SU-DHL-6 (cell line): Measurements from ENCODE around the gene FOXE1.

Experiments
- H2AFZ ChIP-seq: fragments of 200-600 bp; sonication (generic); 2 replicates; pipeline ENCODE4 v1.6.1; 2014; ENCODE audit warnings: low read depth, mild to moderate bottlenecking, moderate library complexity, mixed read lengths, antibody characterized with exemption, low read length; ENCODE audit not compliant: severe bottlenecking
- H3F3A ChIP-seq: fragments of 200-600 bp; shearing (Covaris generic); 2 replicates; pipeline ENCODE4 v1.6.0; 2016; ENCODE audit warnings: antibody characterized with exemption, mild to moderate bottlenecking; ENCODE audit not compliant: insufficient read depth
- H3K27ac ChIP-seq: fragments of 200-600 bp; sonication (generic); 2 replicates; pipeline ENCODE4 v1.5.1; 2016; ENCODE audit warnings: low read depth, mild to moderate bottlenecking, low read length, moderate library complexity, mixed read lengths
- H3K27me3 ChIP-seq: fragments of 200-600 bp; sonication (generic), shearing (Covaris generic); 2 replicates; pipeline ENCODE4 v1.6.0; 2014; ENCODE audit warnings: mild to moderate bottlenecking, low read length
- H3K36me3 ChIP-seq: fragments of 200-600 bp; sonication (generic); 2 replicates; pipeline ENCODE4 v1.6.1; 2014; ENCODE audit warnings: mild to moderate bottlenecking, low read length, mixed read lengths
- H3K4me2 ChIP-seq: fragments of 300-600, 200-600 bp; shearing (Covaris generic), sonication (generic); 2 replicates; pipeline ENCODE4 v1.6.0; 2014; ENCODE audit warnings: low read length, low read depth, mild to moderate bottlenecking; ENCODE audit not compliant: poor library complexity, severe bottlenecking
- H3K4me3 ChIP-seq: fragments of 200-600 bp; sonication (generic); 2 replicates; pipeline ENCODE4 v1.5.1; 2014; ENCODE audit warnings: antibody characterized with exemption, low read length, mild to moderate bottlenecking, mixed read lengths; ENCODE audit not compliant: insufficient read depth, poor library complexity, severe bottlenecking
- H3K79me2 ChIP-seq: fragments of 200-600 bp; sonication (generic); 2 replicates; pipeline ENCODE4 v1.6.1; 2014; ENCODE audit warnings: mild to moderate bottlenecking, low read length, moderate library complexity; ENCODE audit not compliant: insufficient read depth
- H3K9ac ChIP-seq: fragments of 200-600 bp; sonication (generic); 2 replicates; pipeline ENCODE4 v1.7.0; 2014; ENCODE audit warnings: mild to moderate bottlenecking, low read length
- H3K9me2 ChIP-seq: fragments of 200-600 bp; sonication (generic); replicated peaks from 2 replicates; pipeline ENCODE4 v1.6.1; 2014; ENCODE audit warnings: low read length; ENCODE audit not compliant: insufficient read depth
- H3K9me3 ChIP-seq: fragments of 200-600 bp; sonication (generic); 2 replicates; pipeline ENCODE4 v1.6.1; 2014; ENCODE audit warnings: low read length, mixed read lengths; ENCODE audit not compliant: insufficient read depth
- H4K20me1 ChIP-seq: fragments of 200-600 bp; sonication (generic); 2 replicates; pipeline ENCODE4 v1.6.1; 2014; ENCODE audit warnings: low read depth, mild to moderate bottlenecking, antibody characterized with exemption, low read length, moderate library complexity, mixed read lengths
- EZH2phosphoT487 ChIP-seq: fragments of 200-600 bp; sonication (generic), shearing (Covaris generic); conservative IDR thresholded peaks from 2 replicates; pipeline ENCODE4 v1.6.1; 2018; ENCODE audit warnings: mild to moderate bottlenecking, antibody characterized with exemption, low read length, moderate library complexity, mixed read lengths
- TF ChIP-seq, protein P1 (sequence below): fragments of 200-600 bp; sonication (generic); IDR thresholded peaks from one replicate; pipeline ENCODE4 v1.5.1; 2017; ENCODE audit warnings: antibody characterized with exemption, mild to moderate bottlenecking, low read length, moderate library complexity; ENCODE audit not compliant: insufficient read depth, poor library complexity, severe bottlenecking

Gene FOXE1

DNA sequence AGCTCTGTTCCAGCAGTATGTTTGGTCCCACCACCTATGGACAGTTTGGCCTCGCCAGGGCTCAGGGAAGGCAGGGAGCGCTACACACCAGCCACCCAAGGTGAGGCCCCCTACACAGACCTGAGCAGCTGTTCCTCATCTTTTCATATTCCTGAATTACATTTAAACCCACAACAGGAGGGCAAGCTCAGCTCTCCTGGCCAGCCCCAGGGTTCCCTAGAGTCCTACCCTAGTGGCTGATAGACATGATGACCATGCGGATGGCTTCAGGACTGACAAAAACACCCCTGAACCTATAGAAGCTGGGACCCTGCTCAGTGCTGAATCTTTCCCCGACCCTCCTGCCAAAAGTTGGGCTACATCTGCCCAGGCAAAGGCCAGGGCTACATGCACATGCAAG, 6.7 kb upstream of the FOXE1 start:
- Histone ChIP-seq H3K4me3 (no peak overlapping the region), H3K9me2 (no peaks in the 10 kb centered on the region), H3K27ac (no peak overlapping the region), H4K20me1 (no peaks in the 10 kb centered on the region), H3K36me3 (no peaks in the 10 kb centered on the region), H3K27me3 (no peaks in the 10 kb centered on the region), H3K79me2 (no peaks in the 10 kb centered on the region), H2AFZ (no peak overlapping the region), H3K9me3 (no peaks in the 10 kb centered on the region), H3K9ac (no peak overlapping the region), H3F3A (no peaks in the 10 kb centered on the region), H3K4me2 (no peak overlapping the region)
- TF ChIP-seq, protein P1, sequence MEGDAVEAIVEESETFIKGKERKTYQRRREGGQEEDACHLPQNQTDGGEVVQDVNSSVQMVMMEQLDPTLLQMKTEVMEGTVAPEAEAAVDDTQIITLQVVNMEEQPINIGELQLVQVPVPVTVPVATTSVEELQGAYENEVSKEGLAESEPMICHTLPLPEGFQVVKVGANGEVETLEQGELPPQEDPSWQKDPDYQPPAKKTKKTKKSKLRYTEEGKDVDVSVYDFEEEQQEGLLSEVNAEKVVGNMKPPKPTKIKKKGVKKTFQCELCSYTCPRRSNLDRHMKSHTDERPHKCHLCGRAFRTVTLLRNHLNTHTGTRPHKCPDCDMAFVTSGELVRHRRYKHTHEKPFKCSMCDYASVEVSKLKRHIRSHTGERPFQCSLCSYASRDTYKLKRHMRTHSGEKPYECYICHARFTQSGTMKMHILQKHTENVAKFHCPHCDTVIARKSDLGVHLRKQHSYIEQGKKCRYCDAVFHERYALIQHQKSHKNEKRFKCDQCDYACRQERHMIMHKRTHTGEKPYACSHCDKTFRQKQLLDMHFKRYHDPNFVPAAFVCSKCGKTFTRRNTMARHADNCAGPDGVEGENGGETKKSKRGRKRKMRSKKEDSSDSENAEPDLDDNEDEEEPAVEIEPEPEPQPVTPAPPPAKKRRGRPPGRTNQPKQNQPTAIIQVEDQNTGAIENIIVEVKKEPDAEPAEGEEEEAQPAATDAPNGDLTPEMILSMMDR: no peak
- no peak for TF ChIP-seq EZH2phosphoT487

DNA sequence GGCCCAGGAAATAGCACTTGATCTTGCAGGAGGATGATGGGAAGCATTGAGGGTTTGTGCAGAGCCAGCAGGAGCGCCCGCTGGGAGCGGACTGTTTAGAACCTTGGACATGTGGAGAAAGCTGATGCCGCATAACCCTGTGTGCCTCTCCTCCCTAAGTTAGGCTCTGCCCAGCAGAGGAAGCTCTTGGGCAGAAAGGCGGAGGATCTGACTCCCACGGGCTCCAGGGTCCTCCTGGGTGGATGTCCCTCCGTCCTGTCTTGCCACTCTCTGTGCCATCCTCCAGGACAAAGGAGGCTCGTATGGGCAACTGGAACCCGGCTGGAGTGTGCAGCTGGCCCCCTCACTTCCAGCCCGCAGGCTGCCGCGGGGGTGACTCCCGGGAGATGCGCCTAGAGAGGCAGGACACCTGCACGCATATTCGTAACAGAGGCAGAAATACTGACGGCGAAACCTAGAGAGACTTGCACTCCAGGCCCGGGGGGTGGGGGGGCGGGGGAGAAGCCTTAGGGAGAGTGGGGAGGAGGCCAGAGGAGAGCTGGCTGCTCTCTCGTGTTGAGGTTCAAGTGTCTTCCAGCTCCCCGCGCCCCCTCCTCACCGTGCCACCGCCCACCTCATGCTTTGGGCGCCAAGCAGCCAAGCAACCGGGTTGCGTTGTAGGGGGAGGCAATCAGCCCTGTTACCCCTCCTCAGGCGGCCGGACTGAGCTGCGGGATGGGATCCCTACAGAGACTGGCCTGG, 5.4 kb upstream of the FOXE1 start:
- Histone ChIP-seq H3K79me2 (no peaks in the 10 kb centered on the region), H2AFZ (no peak overlapping the region), H3K4me2 (no peak overlapping the region), H4K20me1 (no peaks in the 10 kb centered on the region), H3F3A (no peaks in the 10 kb centered on the region), H3K9ac (no peak overlapping the region), H3K27me3 (no peaks in the 10 kb centered on the region), H3K9me2 (no peaks in the 10 kb centered on the region), H3K4me3 (no peak overlapping the region), H3K36me3 (no peaks in the 10 kb centered on the region), H3K27ac (no peak overlapping the region), H3K9me3 (no peaks in the 10 kb centered on the region)
- TF ChIP-seq, protein P1: no peak
- TF ChIP-seq EZH2phosphoT487: no peak

GRCh38 chr9:97848215-97848479, 4.9 kb upstream of the FOXE1 start:
- Histone ChIP-seq H3K9me3 (no peaks in the 10 kb centered on the region), H4K20me1 (no peaks in the 10 kb centered on the region), H3K9me2 (no peaks in the 10 kb centered on the region), H3K36me3 (no peaks in the 10 kb centered on the region), H3F3A (no peaks in the 10 kb centered on the region), H3K4me2 (no peak overlapping the region), H3K9ac (no peak overlapping the region), H3K27ac (no peak overlapping the region), H3K79me2 (no peaks in the 10 kb centered on the region), H3K4me3 (no peak overlapping the region), H2AFZ (no peak overlapping the region), H3K27me3 (no peaks in the 10 kb centered on the region)
- TF ChIP-seq EZH2phosphoT487: no peak
- TF ChIP-seq, protein P1: no peak
